ENCODE results near the gene UROS.

Gene UROS

GRCh38 chr10:125857185-125857760 is 34.2 kb upstream of the UROS start:
- TF ChIP-seq CTCF (IDR thresholded peaks at IDR 0.05; ENCODE audit: extremely low read depth, insufficient read depth, missing control alignments), result no peak
- no peak for DNase-seq (ENCODE audit: low spot score)
- in situ Hi-C loops (cut with MboI; ENCODE audit: low pct_unique_long_range_greater_than_20kb, low sequenced_read_pairs, unreplicated experiment), result no loop called here

- no peak for TF ChIP-seq CTCF (IDR thresholded peaks at IDR 0.05; ENCODE audit: extremely low read depth, insufficient read depth, missing control alignments)
- in situ Hi-C loops (cut with MboI; ENCODE audit: low pct_unique_long_range_greater_than_20kb, low sequenced_read_pairs, unreplicated experiment), result no loop called here
- DNase-seq (ENCODE audit: low spot score), result no peak
Observed at GRCh38 chr10:125852487-125852886, 29.4 kb upstream of the UROS start.

- in situ Hi-C loops (cut with MboI; ENCODE audit: low pct_unique_long_range_greater_than_20kb, low sequenced_read_pairs, unreplicated experiment), result no loop called here
- TF ChIP-seq CTCF (IDR thresholded peaks at IDR 0.05; ENCODE audit: extremely low read depth, insufficient read depth, missing control alignments), result no peak
- no peak for DNase-seq (ENCODE audit: low spot score)
Observed at GRCh38 chr10:125850766-125851731, 28.0 kb upstream of the UROS start.

- DNase-seq (ENCODE audit: low spot score), result no peak
- no peak for TF ChIP-seq CTCF (IDR thresholded peaks at IDR 0.05; ENCODE audit: extremely low read depth, insufficient read depth, missing control alignments)
- in situ Hi-C loops (cut with MboI; ENCODE audit: low pct_unique_long_range_greater_than_20kb, low sequenced_read_pairs, unreplicated experiment), result no loop called here
Observed at GRCh38 chr10:125849448-125849847, 26.4 kb upstream of the UROS start.

GRCh38 chr10:125848857-125849256 is 25.8 kb upstream of the UROS start:
- in situ Hi-C loops (cut with MboI; ENCODE audit: low pct_unique_long_range_greater_than_20kb, low sequenced_read_pairs, unreplicated experiment), result no loop called here
- DNase-seq (ENCODE audit: low spot score), result no peak

GRCh38 chr10:125848371-125848770 is 25.3 kb upstream of the UROS start:
- TF ChIP-seq CTCF (IDR thresholded peaks at IDR 0.05; ENCODE audit: extremely low read depth, insufficient read depth, missing control alignments), result no peak
- in situ Hi-C loops (cut with MboI; ENCODE audit: low pct_unique_long_range_greater_than_20kb, low sequenced_read_pairs, unreplicated experiment), result no loop called here
- DNase-seq (ENCODE audit: low spot score), result no peak

More at GRCh38 chr10:125848857-125849256, 25.8 kb upstream of the UROS start:
- no peak for TF ChIP-seq CTCF (IDR thresholded peaks at IDR 0.05; ENCODE audit: extremely low read depth, insufficient read depth, missing control alignments)

All from GM13977 (cell line).